Nephron (organoid): ENCODE measurements around the gene HOPX.

Source experiments
- H3K27ac Mint-ChIP-seq, 3 experiments: 2 replicates each; pipeline ENCODE4 v1.8.0; 2020; ENCODE audit warnings: mixed read lengths in 3 of 3, mild to moderate bottlenecking in 2 of 3, moderate library complexity in 1 of 3
- H3K27me3 Mint-ChIP-seq: 2 replicates; pipeline ENCODE4 v1.8.0; 2021; ENCODE audit warnings: low read depth, mild to moderate bottlenecking, moderate library complexity, mixed read lengths
- H3K36me3 Mint-ChIP-seq: 2 replicates; pipeline ENCODE4 v1.8.0; 2020; ENCODE audit warnings: low read depth, mixed read lengths
- H3K4me1 Mint-ChIP-seq: 2 replicates; pipeline ENCODE4 v1.8.0; 2020; ENCODE audit warnings: mixed read lengths
- H3K4me3 Mint-ChIP-seq, 3 experiments: 2 replicates each; pipeline ENCODE4 v1.8.0; 2020; ENCODE audit warnings: mild to moderate bottlenecking in 3 of 3, mixed read lengths in 3 of 3, moderate library complexity in 2 of 3
- H3K9me3 Mint-ChIP-seq: 2 replicates; pipeline ENCODE4 v1.8.0; 2020; ENCODE audit warnings: mixed read lengths
- TF ChIP-seq, protein P1 (sequence below), 3 experiments: fragments of 200-600 bp; sonication (generic); IDR thresholded peaks; one replicate each; pipeline ENCODE4 v1.5.0; 2021; ENCODE audit warnings: antibody characterized with exemption in 3 of 3; ENCODE audit not compliant: unreplicated experiment in 3 of 3

Gene HOPX

GRCh38 chr4:56648824-56649151 is 32.3 kb downstream of the HOPX start:
- TF ChIP-seq, protein P1, sequence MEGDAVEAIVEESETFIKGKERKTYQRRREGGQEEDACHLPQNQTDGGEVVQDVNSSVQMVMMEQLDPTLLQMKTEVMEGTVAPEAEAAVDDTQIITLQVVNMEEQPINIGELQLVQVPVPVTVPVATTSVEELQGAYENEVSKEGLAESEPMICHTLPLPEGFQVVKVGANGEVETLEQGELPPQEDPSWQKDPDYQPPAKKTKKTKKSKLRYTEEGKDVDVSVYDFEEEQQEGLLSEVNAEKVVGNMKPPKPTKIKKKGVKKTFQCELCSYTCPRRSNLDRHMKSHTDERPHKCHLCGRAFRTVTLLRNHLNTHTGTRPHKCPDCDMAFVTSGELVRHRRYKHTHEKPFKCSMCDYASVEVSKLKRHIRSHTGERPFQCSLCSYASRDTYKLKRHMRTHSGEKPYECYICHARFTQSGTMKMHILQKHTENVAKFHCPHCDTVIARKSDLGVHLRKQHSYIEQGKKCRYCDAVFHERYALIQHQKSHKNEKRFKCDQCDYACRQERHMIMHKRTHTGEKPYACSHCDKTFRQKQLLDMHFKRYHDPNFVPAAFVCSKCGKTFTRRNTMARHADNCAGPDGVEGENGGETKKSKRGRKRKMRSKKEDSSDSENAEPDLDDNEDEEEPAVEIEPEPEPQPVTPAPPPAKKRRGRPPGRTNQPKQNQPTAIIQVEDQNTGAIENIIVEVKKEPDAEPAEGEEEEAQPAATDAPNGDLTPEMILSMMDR (IDR thresholded peaks at IDR 0.05; ENCODE audit: unreplicated experiment in 3 of 3) = no peak
- Mint-ChIP-seq H3K36me3 (no peaks in the 10 kb centered on the region), H3K4me3 (no peak overlapping the region), H3K4me1 (peaks cover 30% of the 10 kb centered on the region), H3K27me3 (peaks cover 5% of the 10 kb centered on the region), H3K9me3 (peaks cover 2% of the 10 kb centered on the region), H3K27ac (peak overlapping the region in 1 of 3 experiments; percentile 84)

GRCh38 chr4:56648021-56648823 is 32.9 kb downstream of the HOPX start:
- Mint-ChIP-seq H3K4me3 (no peak overlapping the region), H3K27ac (peak overlapping the region in 1 of 3 experiments; percentile 84), H3K9me3 (peaks cover 2% of the 10 kb centered on the region), H3K4me1 (peaks cover 25% of the 10 kb centered on the region), H3K27me3 (peaks cover 5% of the 10 kb centered on the region), H3K36me3 (no peaks in the 10 kb centered on the region)
- TF ChIP-seq, protein P1 (IDR thresholded peaks at IDR 0.05; ENCODE audit: unreplicated experiment in 3 of 3) = no peak

DNA sequence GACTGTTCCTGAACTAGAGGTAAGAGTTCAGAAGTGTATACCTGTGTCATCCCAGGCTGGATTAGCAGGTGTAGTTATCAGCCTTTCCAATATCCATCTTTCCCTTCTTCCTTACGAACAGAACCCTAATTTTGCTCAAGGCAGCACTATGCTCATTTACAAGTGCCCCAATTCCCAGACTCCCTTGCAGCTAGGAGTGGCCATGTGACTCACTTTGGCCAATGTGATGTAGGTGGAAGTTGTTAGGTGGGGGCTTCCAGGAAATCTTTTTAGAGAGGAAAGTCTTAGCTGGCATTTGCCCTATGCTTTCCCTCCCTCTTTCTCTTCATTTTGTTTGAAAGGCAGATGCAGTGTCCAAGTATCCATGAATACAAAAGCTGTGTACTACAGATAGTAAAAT is 34.8 kb downstream of the HOPX start:
- no peak overlapping the region for H3K27ac Mint-ChIP-seq
- H3K4me1 Mint-ChIP-seq = peaks cover 18% of the 10 kb centered on the region
- no peaks in the 10 kb centered on the region for H3K27me3 Mint-ChIP-seq
- H3K36me3 Mint-ChIP-seq = no peaks in the 10 kb centered on the region
- H3K4me3 Mint-ChIP-seq = no peak overlapping the region
- TF ChIP-seq, protein P1 (IDR thresholded peaks at IDR 0.05; ENCODE audit: unreplicated experiment in 3 of 3) = no peak
- peaks cover 2% of the 10 kb centered on the region for H3K9me3 Mint-ChIP-seq

- Mint-ChIP-seq H3K36me3 (no peaks in the 10 kb centered on the region), H3K4me3 (no peak overlapping the region), H3K4me1 (peaks cover 23% of the 10 kb centered on the region), H3K27me3 (peaks cover 6% of the 10 kb centered on the region), H3K9me3 (peaks cover 2% of the 10 kb centered on the region), H3K27ac (no peak overlapping the region)
- TF ChIP-seq, protein P1 (IDR thresholded peaks at IDR 0.05; ENCODE audit: unreplicated experiment in 3 of 3) = no peak
Measured at GRCh38 chr4:56643596-56643995, 37.5 kb downstream of the HOPX start.

GRCh38 chr4:56641494-56642051 is 39.5 kb downstream of the HOPX start:
- Mint-ChIP-seq H3K36me3 (no peaks in the 10 kb centered on the region), H3K4me1 (peaks cover 16% of the 10 kb centered on the region), H3K27me3 (peaks cover 6% of the 10 kb centered on the region), H3K9me3 (peaks cover 5% of the 10 kb centered on the region), H3K27ac (peak overlapping the region in 2 of 3 experiments; percentile 53 to 74), H3K4me3 (no peak overlapping the region)
- TF ChIP-seq, protein P1 (IDR thresholded peaks at IDR 0.05; ENCODE audit: unreplicated experiment in 3 of 3) = no peak
